Right lobe of liver (tissue), 4 donors: Measurements from ENCODE around the gene EIF4H.

ENCODE experiments used
- CTCF ChIP-seq, 4 donors: fragments of 200-600 bp in 3 of 4; fragments of 450-650 bp in 1 of 4; IDR thresholded peaks; one replicate each; pipeline versions ENCODE4 v1.5.1 to v1.8.0; 2016 to 2022; ENCODE audit warnings: antibody characterized with exemption in 4 of 4, mild to moderate bottlenecking in 2 of 4
- POLR2A ChIP-seq: fragments of 450-650 bp; IDR thresholded peaks from one replicate; pipeline ENCODE4 v1.6.1; 2017; ENCODE audit warnings: antibody characterized with exemption, mild to moderate bottlenecking
- donor health status: DM: no; HTN: no; CAD: no.
- donor health status: DM: no; HTN: no; CAD: no.
- donor health status: DM: no; HTN: yes; CAD: no.

DNA sequence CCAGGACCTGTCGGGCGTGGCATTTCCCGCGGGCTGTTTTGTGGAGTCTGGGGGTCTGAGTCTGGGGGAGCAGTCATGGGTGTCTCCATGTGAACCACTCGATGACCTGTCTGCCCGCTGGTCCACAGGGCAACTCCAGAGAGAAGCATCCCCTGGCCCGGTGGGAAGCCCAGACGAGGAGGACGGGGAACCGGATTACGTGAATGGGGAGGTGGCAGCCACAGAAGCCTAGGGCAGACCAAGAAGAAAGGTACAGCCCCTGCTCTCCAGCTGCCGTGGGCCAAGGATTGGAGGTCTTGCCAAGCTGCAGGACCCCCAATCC is 50.3 kb downstream of the EIF4H start:
- TF ChIP-seq CTCF (IDR thresholded peaks at IDR 0.05) (no peak), POLR2A (no peak)
